HCT116 (cell line): Measurements from ENCODE around the gene TRAK1. TPM values are rescaled to one million over a fixed set of nuclear protein-coding genes. Genes with fewer than 3 reads are reported as not detected.

Experiments
- ATAC-seq: fragments of 200-7000 bp; cut with Tn5 transposase; 2 replicates; pipeline ENCODE4 v1.9.1; 2020; ENCODE audit warnings: mild to moderate bottlenecking, moderate library complexity
- BruUV-seq: library from RNA; stranded (reverse); fragments of 400-500 nt; replicated peaks from 2 replicates; lab custom pipeline; 2021; lab: Mats Ljungman, UMichigan
- CTCF ChIA-PET: fragments of 300-600 bp; sonication (Branson Sonifier 250); formaldehyde crosslinking; loops from one replicate; lab custom pipeline; 2021; ENCODE audit warnings: antibody characterized with exemption; lab: Charles Lee
- POLR2A ChIA-PET: fragments of 300-600, 350-600 bp; sonication (Branson Sonifier 250); formaldehyde crosslinking; loops from one replicate; lab custom pipeline; 2021; ENCODE audit warnings: antibody characterized with exemption; lab: Charles Lee
- RAD21 ChIA-PET, 2 experiments: fragments of 300-600 bp; sonication (Branson Sonifier 250); formaldehyde crosslinking; loops; one replicate each; lab custom pipeline; 2023; ENCODE audit warnings: low total read pairs in 2 of 2; ENCODE audit not compliant: uncharacterized antibody in 2 of 2, unreplicated experiment in 2 of 2, low non-redundant PET in 1 of 2; lab: Charles Lee
- DNase-seq: peaks from one replicate; pipeline ENCODE4 v3.0.0-alpha.2; 2010; ENCODE audit warnings: low read depth, low spot score
- H2AFZ ChIP-seq: fragments of 200-600 bp; shearing (Covaris generic), sonication (generic); 2 replicates; pipeline ENCODE4 v1.6.1; 2017; ENCODE audit warnings: low read depth, mixed run types, mixed read lengths, antibody characterized with exemption, low read length; ENCODE audit not compliant: poor library complexity, severe bottlenecking
- H3K27ac ChIP-seq: 2 replicates; pipeline ENCODE4 v1.5.1; 2012; ENCODE audit warnings: low read depth, low read length
- H3K27me3 ChIP-seq: fragments of 200-600 bp; sonication (generic); 2 replicates; pipeline ENCODE4 v1.6.1; 2016; ENCODE audit warnings: mixed run types, low read length, mixed read lengths; ENCODE audit not compliant: insufficient read depth
- H3K36me3 ChIP-seq, 2 experiments: fragments of 200-500 bp in 1 of 2; fragments of 200-600 bp in 1 of 2; sonication (Bioruptor generic) in 1 of 2; sonication (generic) in 1 of 2; 2 replicates each; pipeline versions ENCODE4 v1.5.1 to v1.6.1; 2014 to 2016; ENCODE audit warnings: low read length in 2 of 2, inconsistent platforms in 1 of 2, mixed read lengths in 1 of 2, mixed run types in 1 of 2; ENCODE audit not compliant: insufficient read depth in 2 of 2, control insufficient read depth in 1 of 2
- H3K4me1 ChIP-seq, 2 experiments: fragments of 200-600 bp in 1 of 2; sonication (generic) in 1 of 2; 2 replicates each; pipeline versions ENCODE4 v1.5.1 to v1.6.1; 2012 to 2017; ENCODE audit warnings: low read length in 2 of 2, inconsistent platforms in 1 of 2, mild to moderate bottlenecking in 1 of 2, mixed read lengths in 1 of 2, mixed run types in 1 of 2, moderate library complexity in 1 of 2; ENCODE audit not compliant: insufficient read depth in 2 of 2, control insufficient read depth in 1 of 2
- H3K4me2 ChIP-seq: fragments of 200-600 bp; sonication (generic); 2 replicates; pipeline ENCODE4 v1.6.1; 2017; ENCODE audit warnings: mixed run types, low read length, mixed read lengths
- H3K4me3 ChIP-seq, 2 experiments: fragments of 200-600 bp in 1 of 2; sonication (generic) in 1 of 2; replicated peaks in 1 of 2; 2 replicates each; pipeline ENCODE4 v1.5.1; 2011 to 2016; ENCODE audit warnings: low read length in 2 of 2, control low read depth in 1 of 2, low read depth in 1 of 2, mild to moderate bottlenecking in 1 of 2, mixed read lengths in 1 of 2, mixed run types in 1 of 2
- H3K79me2 ChIP-seq: fragments of 200-600 bp; sonication (generic); 2 replicates; pipeline ENCODE4 v1.6.1; 2017; ENCODE audit warnings: mild to moderate bottlenecking, mixed run types, low read length, moderate library complexity, mixed read lengths; ENCODE audit not compliant: insufficient read depth
- H3K9ac ChIP-seq: fragments of 200-600 bp; sonication (generic); 2 replicates; pipeline ENCODE4 v1.6.1; 2016; ENCODE audit warnings: low read length, mixed read lengths
- H3K9me2 ChIP-seq: fragments of 200-600 bp; sonication (generic), shearing (Covaris generic); 2 replicates; pipeline ENCODE4 v1.6.1; 2017; ENCODE audit warnings: mixed run types, mild to moderate bottlenecking, moderate library complexity; ENCODE audit not compliant: insufficient read depth
- H3K9me3 ChIP-seq, 2 experiments: fragments of 200-500 bp in 1 of 2; fragments of 200-600 bp in 1 of 2; sonication (Bioruptor generic) in 1 of 2; sonication (generic) in 1 of 2; 2 replicates each; pipeline ENCODE4 v1.6.1; 2014 to 2017; ENCODE audit warnings: low read length in 2 of 2, mixed read lengths in 2 of 2, inconsistent platforms in 1 of 2, low read depth in 1 of 2, mild to moderate bottlenecking in 1 of 2, mixed run types in 1 of 2, moderate library complexity in 1 of 2; ENCODE audit not compliant: control insufficient read depth in 1 of 2, insufficient read depth in 1 of 2
- H4K20me1 ChIP-seq: fragments of 200-600 bp; sonication (generic), shearing (Covaris generic); 2 replicates; pipeline ENCODE4 v1.6.1; 2017; ENCODE audit warnings: mixed run types, mild to moderate bottlenecking, moderate library complexity; ENCODE audit not compliant: insufficient read depth
- CBX3 ChIP-seq: IDR thresholded peaks from 2 replicates; pipeline ENCODE4 v1.6.1; 2012; ENCODE audit warnings: low read depth
- CEBPB ChIP-seq: IDR thresholded peaks from 2 replicates; pipeline ENCODE4 v1.6.1; 2012; ENCODE audit warnings: low read depth
- CTCF ChIP-seq, 3 experiments: fragments of 200-600 bp in 1 of 3; sonication (generic) in 1 of 3; IDR thresholded peaks in 2 of 3; conservative IDR thresholded peaks in 1 of 3; 2 replicates each; pipeline ENCODE4 v1.5.1; 2012 to 2017; ENCODE audit warnings: low read depth in 2 of 3, low read length in 2 of 3, antibody characterized with exemption in 1 of 3, borderline replicate concordance in 1 of 3, control low read depth in 1 of 3, mild to moderate bottlenecking in 1 of 3, mixed read lengths in 1 of 3, mixed run types in 1 of 3, moderate library complexity in 1 of 3; ENCODE audit not compliant: insufficient read depth in 1 of 3
- EGR1 ChIP-seq: IDR thresholded peaks from 2 replicates; pipeline ENCODE4 v1.6.1; 2012; ENCODE audit warnings: low read depth
- ELF1 ChIP-seq: IDR thresholded peaks from 2 replicates; pipeline ENCODE4 v1.6.1; 2012; ENCODE audit warnings: low read depth, borderline replicate concordance
- EZH2 ChIP-seq: fragments of 200-600 bp; sonication (generic); IDR thresholded peaks from 2 replicates; pipeline ENCODE4 v1.6.1; 2017; ENCODE audit warnings: antibody characterized with exemption, mixed run types
- FOSL1 ChIP-seq: IDR thresholded peaks from 2 replicates; pipeline ENCODE4 v1.6.1; 2012; ENCODE audit warnings: low read depth
- JUND ChIP-seq: IDR thresholded peaks from 2 replicates; pipeline ENCODE4 v1.6.1; 2012
- POLR2AphosphoS5 ChIP-seq: IDR thresholded peaks from 2 replicates; pipeline ENCODE4 v1.6.1; 2011; ENCODE audit warnings: mild to moderate bottlenecking, low read depth, low read length, moderate library complexity
- SIN3A ChIP-seq: IDR thresholded peaks from 2 replicates; pipeline ENCODE4 v1.6.1; 2012; ENCODE audit warnings: low read depth
- SP1 ChIP-seq: IDR thresholded peaks from 2 replicates; pipeline ENCODE4 v1.6.1; 2012; ENCODE audit warnings: low read depth
- SRF ChIP-seq: IDR thresholded peaks from 2 replicates; pipeline ENCODE4 v1.6.1; 2012; ENCODE audit warnings: low read depth
- TCF7L2 ChIP-seq: IDR thresholded peaks from 2 replicates; pipeline ENCODE4 v1.7.0; 2011; ENCODE audit warnings: borderline replicate concordance, inconsistent platforms; ENCODE audit not compliant: insufficient read depth, insufficient read length; ENCODE audit errors: extremely low read depth
- ZFX ChIP-seq: fragments of 450-650 bp; IDR thresholded peaks from 2 replicates; pipeline ENCODE4 v1.6.1; 2017
- ZNF274 ChIP-seq: fragments of 200-500 bp; sonication (Bioruptor generic); IDR thresholded peaks from 2 replicates; pipeline ENCODE4 v1.6.1; 2014; ENCODE audit warnings: mild to moderate bottlenecking, low read depth, low read length, inconsistent platforms
- intact Hi-C: fragments of 100-400 bp; cut with micrococcal nuclease; formaldehyde crosslinking; loops from 2 replicates; pipeline ENCODE4 v1.10.0; 2022
- total RNA-seq: library from RNA; stranded (reverse); gene quantifications from one replicate; pipeline ENCODE4 v1.2.1, GENCODE V29; 2021; ENCODE audit not compliant: unreplicated experiment
- TF ChIP-seq, protein P1 (sequence below): IDR thresholded peaks from 2 replicates; pipeline ENCODE4 v1.6.1; 2012; ENCODE audit warnings: low read depth
- TF ChIP-seq, protein P2 (sequence below): IDR thresholded peaks from 2 replicates; pipeline ENCODE4 v1.6.1; 2012

TRAK1 gene
- total RNA-seq, 1 experiment from 2014 or later = 25.9 TPM

GRCh38 chr3:42092006-42092405, 849 bp downstream of the TRAK1 start:
- POLR2A ChIA-PET = no interaction called here
- no peak overlapping the region for H2AFZ ChIP-seq
- no peak for DNase-seq
- H3K9ac ChIP-seq = no peak overlapping the region
- RAD21 ChIA-PET = no interaction called here
- H3K79me2 ChIP-seq = no peaks in the 10 kb centered on the region
- CTCF ChIA-PET = no interaction called here
- H3K27ac ChIP-seq = no peak overlapping the region
- no peak overlapping the region for H3K4me2 ChIP-seq
- H4K20me1 ChIP-seq = no peaks in the 10 kb centered on the region
- intact Hi-C loops = loop anchor here (10.0 kb wide), 1 partner anchor 377 kb away; no protein-coding TSS in a partner anchor
- H3K27me3 ChIP-seq = no peaks in the 10 kb centered on the region
- no peaks in the 10 kb centered on the region for H3K9me3 ChIP-seq
- H3K4me1 ChIP-seq = peaks cover 6 to 9% of the 10 kb centered on the region in 2 experiments; a peak in 3 of 4 replicates
- no peaks in the 10 kb centered on the region; a peak in 2 of 4 replicates for H3K36me3 ChIP-seq
- H3K9me2 ChIP-seq = no peaks in the 10 kb centered on the region
- no peak for ATAC-seq
- H3K4me3 ChIP-seq = no peak overlapping the region
- TF ChIP-seq ZNF274 (no peak), JUND (no peak), POLR2AphosphoS5 (no peak), ELF1 (no peak), CEBPB (no peak), ZFX (no peak), EGR1 (no peak), SP1 (no peak), SRF (no peak)
- no TSS peak for BruUV-seq

- RAD21 ChIA-PET = no interaction called here
- H3K4me2 ChIP-seq = no peak overlapping the region
- H3K79me2 ChIP-seq = no peaks in the 10 kb centered on the region
- TF ChIP-seq, protein P1, sequence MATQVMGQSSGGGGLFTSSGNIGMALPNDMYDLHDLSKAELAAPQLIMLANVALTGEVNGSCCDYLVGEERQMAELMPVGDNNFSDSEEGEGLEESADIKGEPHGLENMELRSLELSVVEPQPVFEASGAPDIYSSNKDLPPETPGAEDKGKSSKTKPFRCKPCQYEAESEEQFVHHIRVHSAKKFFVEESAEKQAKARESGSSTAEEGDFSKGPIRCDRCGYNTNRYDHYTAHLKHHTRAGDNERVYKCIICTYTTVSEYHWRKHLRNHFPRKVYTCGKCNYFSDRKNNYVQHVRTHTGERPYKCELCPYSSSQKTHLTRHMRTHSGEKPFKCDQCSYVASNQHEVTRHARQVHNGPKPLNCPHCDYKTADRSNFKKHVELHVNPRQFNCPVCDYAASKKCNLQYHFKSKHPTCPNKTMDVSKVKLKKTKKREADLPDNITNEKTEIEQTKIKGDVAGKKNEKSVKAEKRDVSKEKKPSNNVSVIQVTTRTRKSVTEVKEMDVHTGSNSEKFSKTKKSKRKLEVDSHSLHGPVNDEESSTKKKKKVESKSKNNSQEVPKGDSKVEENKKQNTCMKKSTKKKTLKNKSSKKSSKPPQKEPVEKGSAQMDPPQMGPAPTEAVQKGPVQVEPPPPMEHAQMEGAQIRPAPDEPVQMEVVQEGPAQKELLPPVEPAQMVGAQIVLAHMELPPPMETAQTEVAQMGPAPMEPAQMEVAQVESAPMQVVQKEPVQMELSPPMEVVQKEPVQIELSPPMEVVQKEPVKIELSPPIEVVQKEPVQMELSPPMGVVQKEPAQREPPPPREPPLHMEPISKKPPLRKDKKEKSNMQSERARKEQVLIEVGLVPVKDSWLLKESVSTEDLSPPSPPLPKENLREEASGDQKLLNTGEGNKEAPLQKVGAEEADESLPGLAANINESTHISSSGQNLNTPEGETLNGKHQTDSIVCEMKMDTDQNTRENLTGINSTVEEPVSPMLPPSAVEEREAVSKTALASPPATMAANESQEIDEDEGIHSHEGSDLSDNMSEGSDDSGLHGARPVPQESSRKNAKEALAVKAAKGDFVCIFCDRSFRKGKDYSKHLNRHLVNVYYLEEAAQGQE = no peak
- TF ChIP-seq, protein P2, sequence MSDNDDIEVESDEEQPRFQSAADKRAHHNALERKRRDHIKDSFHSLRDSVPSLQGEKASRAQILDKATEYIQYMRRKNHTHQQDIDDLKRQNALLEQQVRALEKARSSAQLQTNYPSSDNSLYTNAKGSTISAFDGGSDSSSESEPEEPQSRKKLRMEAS = no peak
- TF ChIP-seq ZFX = no peak
- no peak for TF ChIP-seq EZH2
- TF ChIP-seq SIN3A = no peak
- no peak for TF ChIP-seq FOSL1
- TF ChIP-seq POLR2AphosphoS5 = no peak
- no peak for TF ChIP-seq TCF7L2
- no peak for TF ChIP-seq CTCF (IDR thresholded peaks at IDR 0.05 in 2 of 3, conservative IDR thresholded peaks at IDR 0.05 in 1 of 3; ENCODE audit: borderline replicate concordance in 1 of 3, insufficient read depth in 1 of 3, low read depth in 2 of 3, low read length in 2 of 3)
- TF ChIP-seq CEBPB = no peak
- no peak for TF ChIP-seq CBX3
- TF ChIP-seq JUND = no peak
Measured at GRCh38 chr3:42094128-42094527, 3.0 kb downstream of the TRAK1 start.

More at GRCh38 chr3:42094128-42094527, 3.0 kb downstream of the TRAK1 start:
- no peak for DNase-seq
- H2AFZ ChIP-seq = no peak overlapping the region
- peaks cover 10 to 15% of the 10 kb centered on the region in 2 experiments; a peak in 3 of 4 replicates for H3K4me1 ChIP-seq
- BruUV-seq = no TSS peak
- no peak for ATAC-seq
- no peak overlapping the region for H3K27ac ChIP-seq
- ChIA-PET POLR2A (no interaction called here), CTCF (no interaction called here)
- H3K36me3 ChIP-seq = no peaks in the 10 kb centered on the region; a peak in 1 of 4 replicates
- intact Hi-C loops = loop anchor here (10.0 kb wide), 1 partner anchor 379 kb away; no protein-coding TSS in a partner anchor
- H3K4me3 ChIP-seq = no peak overlapping the region
- no peaks in the 10 kb centered on the region for H3K9me3 ChIP-seq
- no peak overlapping the region for H3K9ac ChIP-seq
- H4K20me1 ChIP-seq = no peaks in the 10 kb centered on the region
- no peaks in the 10 kb centered on the region for H3K27me3 ChIP-seq
- no peaks in the 10 kb centered on the region for H3K9me2 ChIP-seq
